Neural crest cell (in vitro differentiated cells): Measurements from ENCODE around the gene JPH4. TPM values are rescaled to one million over a fixed set of nuclear protein-coding genes. Genes with fewer than 3 reads are reported as not detected.

Source experiments
- DNase-seq: peaks from one replicate; pipeline ENCODE4 v3.0.0; 2021; ENCODE audit warnings: low read depth, mixed read lengths, low spot score
- H3K27ac Mint-ChIP-seq: one replicate; pipeline ENCODE4 v1.8.0; 2021; ENCODE audit warnings: mild to moderate bottlenecking, mixed read lengths; ENCODE audit not compliant: unreplicated experiment
- H3K27me3 Mint-ChIP-seq: 2 replicates; pipeline ENCODE4 v1.8.0; 2021; ENCODE audit warnings: low read depth, mild to moderate bottlenecking, mixed read lengths
- H3K36me3 Mint-ChIP-seq: 2 replicates; pipeline ENCODE4 v1.8.0; 2021; ENCODE audit warnings: low read depth, mild to moderate bottlenecking, mixed read lengths
- H3K4me1 Mint-ChIP-seq: 2 replicates; pipeline ENCODE4 v1.8.0; 2021; ENCODE audit warnings: mixed read lengths
- H3K4me3 Mint-ChIP-seq: one replicate; pipeline ENCODE4 v1.8.0; 2021; ENCODE audit warnings: mild to moderate bottlenecking, mixed read lengths
- H3K9me3 Mint-ChIP-seq: 2 replicates; pipeline ENCODE4 v1.8.0; 2021; ENCODE audit warnings: mixed read lengths
- CTCF ChIP-seq: fragments of 200-600 bp; sonication (generic); conservative IDR thresholded peaks from 2 replicates; pipeline ENCODE4 v1.5.0; 2021; ENCODE audit warnings: antibody characterized with exemption, mild to moderate bottlenecking
- total RNA-seq: library from RNA; stranded (reverse); gene quantifications from 2 replicates; pipeline ENCODE4 v1.2.1, GENCODE V29; 2021

The JPH4 gene
- total RNA-seq, 1 donor from 2014 or later, result 1.4 TPM

DNA sequence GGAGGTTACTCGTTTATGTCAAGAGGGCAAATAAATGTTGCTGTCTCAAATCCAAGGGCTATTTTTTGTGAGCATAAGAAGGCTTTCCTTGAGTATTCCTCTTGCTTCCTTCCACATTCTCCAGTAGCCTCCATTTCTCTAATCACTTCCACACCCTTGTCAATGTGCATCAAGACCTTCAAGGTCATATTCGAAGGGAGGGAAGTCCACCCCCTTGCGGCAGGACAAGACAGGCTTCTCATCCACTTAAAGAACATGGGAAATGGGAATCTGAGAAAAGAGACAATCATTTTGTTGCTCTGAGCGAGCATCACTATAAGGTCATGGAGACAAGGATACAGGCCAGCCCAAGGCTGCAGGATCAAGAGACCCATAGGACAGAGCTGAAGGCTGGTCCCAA, 44.4 kb upstream of the JPH4 start:
- Mint-ChIP-seq H3K27me3 (peaks cover 39% of the 10 kb centered on the region), H3K9me3 (peaks cover 13% of the 10 kb centered on the region), H3K4me3 (no peak overlapping the region), H3K36me3 (peaks cover 2% of the 10 kb centered on the region), H3K4me1 (no peaks in the 10 kb centered on the region), H3K27ac (no peak overlapping the region)
- TF ChIP-seq CTCF, result no peak
- DNase-seq, result no peak

GRCh38 chr14:23621932-23622730, 43.5 kb upstream of the JPH4 start:
- peaks cover 13% of the 10 kb centered on the region for H3K9me3 Mint-ChIP-seq
- H3K27me3 Mint-ChIP-seq, result peaks cover 42% of the 10 kb centered on the region
- H3K4me3 Mint-ChIP-seq, result no peak overlapping the region
- no peak for TF ChIP-seq CTCF
- H3K36me3 Mint-ChIP-seq, result peaks cover 2% of the 10 kb centered on the region
- DNase-seq, result no peak
- H3K4me1 Mint-ChIP-seq, result no peaks in the 10 kb centered on the region
- no peak overlapping the region for H3K27ac Mint-ChIP-seq

DNA sequence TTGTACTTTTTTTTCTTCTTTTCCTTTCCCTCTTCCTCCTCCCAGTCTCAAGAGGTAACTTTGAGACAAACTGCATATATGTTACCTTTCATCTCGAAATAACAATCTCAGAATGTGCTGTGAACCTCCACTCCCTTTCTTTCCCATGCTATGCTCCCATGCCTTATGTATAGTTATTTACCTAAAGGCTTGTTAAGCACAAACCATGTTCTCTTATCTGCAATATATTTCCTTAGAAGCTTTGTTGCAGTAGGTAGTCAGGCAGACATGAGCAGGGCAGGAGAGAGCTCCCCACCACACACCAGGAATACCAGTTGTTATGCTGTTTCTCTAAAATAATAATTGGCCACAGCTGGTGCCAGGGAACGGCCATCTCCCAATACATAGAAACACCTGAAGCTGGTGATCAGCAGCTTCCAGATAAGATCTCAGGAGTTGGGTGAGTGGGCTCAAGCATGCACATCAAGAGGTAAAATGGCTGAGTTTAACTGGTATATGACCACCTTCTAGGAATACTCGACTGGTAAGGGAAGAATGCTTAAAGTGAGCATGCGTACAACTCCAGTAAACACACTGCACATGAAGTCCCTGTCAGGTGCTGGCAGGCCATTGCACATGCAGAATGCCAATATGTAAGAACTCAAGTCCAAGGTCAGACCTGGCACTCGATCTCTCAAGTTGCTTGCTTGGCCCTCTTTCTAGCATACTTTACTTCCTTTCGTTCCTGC, 42.8 kb upstream of the JPH4 start:
- peaks cover 44% of the 10 kb centered on the region for H3K27me3 Mint-ChIP-seq
- TF ChIP-seq CTCF, result no peak

DNA sequence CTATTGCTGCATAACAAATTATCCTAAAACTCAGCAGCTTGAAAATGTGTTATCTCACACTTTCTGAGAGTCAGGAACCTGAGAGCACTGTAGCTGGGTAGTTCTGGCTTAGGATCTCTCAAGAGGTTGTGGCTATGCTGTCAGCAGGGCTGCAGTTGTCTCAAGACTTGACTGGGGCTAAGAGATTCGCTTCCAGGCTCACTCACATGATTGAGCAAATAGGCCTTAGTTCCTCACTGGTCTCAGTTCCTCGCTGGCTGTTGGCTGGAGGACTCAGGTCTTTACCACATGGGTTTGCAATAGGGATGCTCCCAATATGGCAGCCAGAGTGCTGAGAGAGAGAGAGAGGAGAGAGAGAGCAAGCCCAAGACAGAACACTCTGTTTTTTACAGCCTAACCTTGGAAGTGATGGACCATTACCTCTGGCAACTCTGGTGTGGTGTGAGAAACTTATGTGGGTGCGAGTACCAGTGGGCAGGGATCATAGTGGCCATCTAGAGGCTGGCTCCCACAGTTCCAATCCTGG, 41.6 kb upstream of the JPH4 start:
- H3K9me3 Mint-ChIP-seq, result peaks cover 11% of the 10 kb centered on the region
- peaks cover 54% of the 10 kb centered on the region for H3K27me3 Mint-ChIP-seq
- no peak overlapping the region for H3K27ac Mint-ChIP-seq
- no peak overlapping the region for H3K4me3 Mint-ChIP-seq
- no peak for DNase-seq
- no peak for TF ChIP-seq CTCF
- no peaks in the 10 kb centered on the region for H3K4me1 Mint-ChIP-seq
- H3K36me3 Mint-ChIP-seq, result peaks cover 2% of the 10 kb centered on the region

More for the DNA sequence above, 42.8 kb upstream of the JPH4 start:
- Mint-ChIP-seq H3K9me3 (peaks cover 13% of the 10 kb centered on the region), H3K27ac (no peak overlapping the region), H3K4me3 (no peak overlapping the region), H3K36me3 (peaks cover 2% of the 10 kb centered on the region), H3K4me1 (no peaks in the 10 kb centered on the region)
- DNase-seq, result no peak

- Mint-ChIP-seq H3K27me3 (peaks cover 72% of the 10 kb centered on the region), H3K27ac (no peak overlapping the region), H3K9me3 (peaks cover 3% of the 10 kb centered on the region), H3K4me1 (no peaks in the 10 kb centered on the region), H3K4me3 (no peak overlapping the region), H3K36me3 (no peaks in the 10 kb centered on the region)
- no peak for DNase-seq
- no peak for TF ChIP-seq CTCF
These were observed 39.9 kb upstream of the JPH4 start for GRCh38 chr14:23618415-23618988.
